DMS153 treated with DMSO at 0.1 percent for 48 hours (cell line): ENCODE data around the gene C20orf141.
"Not testable (repeated sequence)": the region's sequence is repeated elsewhere in the genome, so short reads cannot be mapped to it uniquely, and the experiment has no call there.

Source experiments
- DNase-seq: peaks from one replicate; lab custom pipeline; 2025; ENCODE audit not compliant: unreplicated experiment; lab: John Stamatoyannopoulos, UW

The C20orf141 gene

DNA sequence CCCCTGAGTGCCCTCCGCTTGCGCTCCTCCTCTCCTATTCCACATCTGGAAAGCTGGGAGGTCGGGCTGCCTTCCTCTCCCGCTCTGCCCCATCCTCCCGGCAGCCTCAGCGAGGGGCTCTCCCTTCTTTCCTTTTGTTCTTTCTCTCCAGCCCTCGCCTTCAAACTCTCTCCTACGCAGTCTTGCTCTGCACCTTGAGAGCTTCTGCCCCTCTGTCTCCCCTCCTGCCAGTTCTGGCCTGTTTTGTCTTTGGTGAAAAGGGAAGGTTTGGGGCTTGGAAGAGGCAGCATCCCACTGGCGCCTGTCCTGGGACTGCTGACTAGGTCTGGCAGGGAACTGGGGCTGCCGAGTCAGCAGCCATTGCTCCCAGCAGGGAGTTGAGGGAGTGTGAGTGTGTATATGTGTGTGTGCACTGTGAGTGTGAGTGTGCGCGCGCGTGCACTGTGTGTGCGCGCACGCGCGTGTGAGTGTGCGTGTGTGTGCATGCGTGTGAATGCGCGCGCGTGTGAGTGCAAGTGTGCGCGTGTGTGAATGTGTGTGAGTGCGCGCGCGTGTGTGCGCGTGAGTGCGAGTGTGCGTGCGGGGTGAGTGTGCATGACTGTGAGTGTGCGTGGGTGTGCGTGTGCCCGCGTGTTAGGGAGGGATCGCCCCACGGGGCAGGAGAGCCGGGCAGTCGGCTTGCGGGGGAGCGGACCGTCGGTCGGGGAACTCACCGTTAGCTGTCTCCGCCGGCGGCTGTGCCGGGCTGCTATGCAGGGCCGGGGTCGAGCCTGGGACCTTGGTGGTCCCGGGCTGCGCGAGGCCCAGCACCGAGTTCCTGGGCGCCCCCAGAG is 14.9 kb upstream of the C20orf141 start:
- no peak for DNase-seq

DNA sequence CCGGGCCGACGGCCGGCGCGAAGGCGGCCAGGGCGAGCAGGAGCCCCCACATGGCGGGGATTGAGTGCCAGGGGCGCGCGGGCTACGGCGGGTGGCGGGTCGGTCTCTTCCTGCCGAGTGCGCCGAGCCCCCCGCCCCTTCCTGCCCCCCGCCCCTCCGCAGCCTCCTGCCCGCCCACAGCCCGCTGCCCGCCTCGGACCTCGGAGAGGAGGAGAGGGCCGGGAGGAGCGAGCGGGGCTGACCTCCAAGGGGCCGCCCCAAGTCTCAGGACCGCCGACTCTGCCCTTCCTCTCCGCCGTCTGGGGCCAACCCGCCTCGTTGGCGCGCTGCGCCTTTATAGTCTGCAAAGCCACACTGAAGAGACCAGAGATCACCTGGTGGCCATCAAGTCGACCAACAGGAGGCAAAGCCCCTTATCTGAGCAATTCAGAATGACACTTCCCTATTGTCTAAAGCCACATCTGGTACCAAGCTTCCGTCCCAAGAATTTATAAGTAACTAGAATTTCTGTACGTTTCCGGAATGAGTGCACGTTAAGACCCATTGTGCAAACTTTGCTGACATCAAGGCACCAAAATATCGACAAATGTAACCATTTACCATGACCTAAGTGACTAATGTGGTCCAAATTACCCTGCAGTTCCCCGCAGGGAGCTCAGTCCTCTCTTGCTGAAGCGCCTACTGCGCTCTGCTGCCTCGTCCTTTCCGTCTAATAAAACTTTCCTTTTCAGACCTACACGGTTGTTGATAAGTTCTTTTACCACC is 14.1 kb upstream of the C20orf141 start, which contains the start of gene CPXM1:
Gene CPXM1, minus strand, starts transcription at position 107 of the 765 bp plus-strand sequence. Its CDS starts 55 bp downstream, at position 52.
- no peak for DNase-seq

GRCh38 chr20:2801286-2801728 is 13.5 kb upstream of the C20orf141 start:
- DNase-seq, result no peak

DNA sequence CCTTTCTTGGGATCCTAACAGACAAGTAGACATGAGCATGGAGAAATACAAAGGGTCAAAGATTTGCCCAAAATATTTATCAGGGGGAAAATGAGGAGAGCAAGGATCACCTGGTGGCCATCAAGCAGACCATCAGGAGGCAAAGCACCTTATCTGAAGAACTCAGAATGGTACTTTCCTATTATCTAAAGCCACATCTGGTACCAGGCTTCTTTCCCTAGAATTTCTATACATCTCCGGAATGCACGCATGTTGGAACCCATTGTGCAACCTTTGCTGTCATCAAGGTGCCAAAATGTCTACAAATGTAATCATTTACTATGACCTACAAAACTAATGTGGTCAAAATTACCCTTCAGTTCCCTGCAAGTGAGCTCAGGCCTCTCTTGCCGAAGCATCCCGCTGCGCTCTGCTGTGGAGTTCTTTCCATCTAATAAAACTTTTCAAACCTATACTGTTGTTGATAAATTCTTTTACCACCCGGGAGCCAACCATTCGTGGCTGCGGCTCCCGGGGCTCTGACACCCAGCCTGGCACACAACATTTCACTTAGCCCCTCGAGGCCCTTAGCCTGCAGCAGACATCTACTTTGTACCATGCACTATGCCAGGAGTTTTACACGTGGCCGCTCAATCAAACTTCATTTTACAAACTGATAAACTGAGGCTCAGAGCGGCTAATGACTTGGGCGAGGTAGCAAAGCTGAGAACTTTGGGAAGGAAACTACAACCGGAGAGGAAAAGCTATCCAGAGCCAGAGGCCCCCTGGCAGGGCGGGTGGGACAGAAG is 10.6 kb upstream of the C20orf141 start:
- no peak for DNase-seq

- DNase-seq, result no peak
Measured at GRCh38 chr20:2804852-2805688, 9.7 kb upstream of the C20orf141 start.

DNA sequence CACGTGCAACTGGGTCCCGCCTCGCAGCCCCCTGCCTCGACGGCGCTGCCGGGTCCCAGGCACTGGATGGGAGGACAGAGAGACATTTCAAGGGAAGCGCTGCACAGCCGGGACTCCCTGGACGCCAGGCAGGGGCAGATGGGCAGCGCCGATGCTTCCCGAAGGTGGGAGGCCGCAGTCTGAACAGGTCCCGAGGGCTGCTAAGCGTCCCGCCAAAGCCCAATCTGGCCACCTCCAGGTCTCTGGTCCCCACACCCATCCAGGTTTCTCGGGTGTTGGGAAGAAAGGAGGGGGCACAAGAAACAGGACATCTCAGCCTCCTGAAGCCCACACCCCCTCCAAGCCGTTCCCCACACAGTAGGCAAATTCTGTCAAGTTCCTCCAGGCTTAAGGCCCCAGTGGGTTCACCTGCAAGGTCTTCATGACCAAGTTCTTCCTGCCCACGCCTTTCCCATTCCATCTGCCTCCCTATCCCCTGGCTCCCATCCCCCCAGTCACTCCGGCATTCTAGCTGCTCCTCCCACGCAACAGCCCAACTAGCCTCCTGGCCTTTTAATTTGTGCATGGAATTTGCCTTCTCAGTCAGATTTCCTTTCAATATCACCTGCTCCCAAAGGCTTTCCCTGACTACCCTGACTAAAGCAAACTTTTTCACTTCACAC is 9.0 kb upstream of the C20orf141 start:
- DNase-seq, result no peak

GRCh38 chr20:2806351-2806701 is 8.5 kb upstream of the C20orf141 start:
- DNase-seq, result no peak

DNA sequence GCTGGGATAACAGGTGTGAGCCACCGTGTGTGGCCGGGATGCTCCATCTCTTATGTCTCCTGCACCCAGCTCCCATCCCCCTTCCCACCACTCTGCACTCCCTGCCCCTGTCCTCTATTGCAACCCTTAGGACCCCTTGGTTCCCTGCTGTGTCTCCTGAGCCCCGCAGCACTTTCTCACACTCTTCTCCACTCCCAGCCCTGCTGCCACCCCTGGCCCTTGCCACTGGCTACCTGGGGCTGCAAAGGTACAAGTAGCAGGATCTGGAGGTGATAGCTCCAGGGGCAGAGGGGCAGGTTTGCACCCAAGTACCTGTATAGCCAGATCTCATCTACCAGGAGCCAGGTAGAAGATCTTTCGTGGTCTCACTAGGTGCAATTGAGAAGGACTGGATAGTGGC is 7.8 kb upstream of the C20orf141 start:
- DNase-seq, result no peak

GRCh38 chr20:2807929-2808328 is 6.9 kb upstream of the C20orf141 start:
- DNase-seq, result not testable (repeated sequence)

DNA sequence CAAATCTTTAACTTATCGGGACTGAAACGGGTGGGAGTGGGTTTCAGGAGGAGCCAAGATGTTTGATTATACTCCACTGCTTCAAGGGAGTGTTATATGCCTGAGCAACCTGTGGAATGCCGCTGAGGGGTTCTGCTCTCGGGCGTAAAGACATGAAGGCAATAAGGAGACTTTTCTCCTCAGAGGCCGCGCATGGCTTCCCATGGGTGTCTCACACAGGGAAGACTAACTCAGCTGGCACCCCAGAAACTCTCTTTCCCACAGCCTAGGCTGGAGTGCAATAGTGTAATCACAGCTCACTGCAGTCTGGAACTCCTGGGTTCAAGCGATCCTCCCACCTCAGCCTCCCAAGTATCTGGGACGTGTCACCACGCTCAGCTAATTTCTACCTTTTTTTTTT is 5.1 kb upstream of the C20orf141 start:
- no peak for DNase-seq

GRCh38 chr20:2812189-2812588 is 2.6 kb upstream of the C20orf141 start:
- DNase-seq, result no peak

DNA sequence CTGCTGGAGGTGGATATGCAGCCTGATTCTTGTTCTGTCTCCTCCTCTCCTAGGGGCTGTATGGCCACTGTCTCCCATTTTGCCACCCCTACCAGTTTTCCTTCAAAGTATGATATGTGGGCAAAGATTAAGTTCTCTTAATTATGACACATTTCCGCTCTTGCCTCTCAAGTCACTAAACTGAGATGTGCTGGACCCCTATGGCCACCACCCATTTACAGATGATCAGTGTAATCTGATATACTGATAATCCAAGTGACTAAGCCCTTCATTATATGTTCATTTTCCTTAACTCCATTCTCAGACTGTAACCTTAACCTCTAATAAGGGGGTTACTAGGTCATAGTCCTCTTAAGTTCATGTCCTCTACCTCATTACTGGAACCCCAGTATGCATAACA is 711 bp upstream of the C20orf141 start:
- no peak for DNase-seq

DNA sequence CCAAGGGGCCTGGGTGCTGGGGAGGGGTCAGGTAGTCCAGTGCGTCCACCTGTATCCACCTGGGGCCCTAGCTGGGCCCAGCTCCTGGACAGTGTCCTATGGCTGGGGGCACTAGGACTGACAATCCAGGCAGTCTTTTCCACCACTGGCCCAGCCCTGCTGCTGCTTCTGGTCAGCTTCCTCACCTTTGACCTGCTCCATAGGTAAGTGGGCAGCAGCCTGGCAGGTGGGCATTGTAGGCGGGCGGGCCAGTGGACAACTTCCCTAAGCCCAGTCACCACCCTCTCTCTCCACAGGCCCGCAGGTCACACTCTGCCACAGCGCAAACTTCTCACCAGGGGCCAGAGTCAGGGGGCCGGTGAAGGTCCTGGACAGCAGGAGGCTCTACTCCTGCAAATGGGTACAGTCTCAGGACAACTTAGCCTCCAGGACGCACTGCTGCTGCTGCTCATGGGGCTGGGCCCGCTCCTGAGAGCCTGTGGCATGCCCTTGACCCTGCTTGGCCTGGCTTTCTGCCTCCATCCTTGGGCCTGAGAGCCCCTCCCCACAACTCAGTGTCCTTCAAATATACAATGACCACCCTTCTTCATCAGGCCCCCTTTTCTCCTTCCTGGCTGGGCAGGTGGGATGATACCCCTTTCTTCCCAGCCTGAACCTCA is 584 bp downstream of the C20orf141 start:
- DNase-seq, result no peak

GRCh38 chr20:2816030-2816582 is 1.3 kb downstream of the C20orf141 start, which contains the start of gene TMEM239:
Gene TMEM239, plus strand, starts transcription at chr20:2816364. Its CDS starts 191 bp downstream, at chr20:2816555.
- DNase-seq, result no peak

DNA sequence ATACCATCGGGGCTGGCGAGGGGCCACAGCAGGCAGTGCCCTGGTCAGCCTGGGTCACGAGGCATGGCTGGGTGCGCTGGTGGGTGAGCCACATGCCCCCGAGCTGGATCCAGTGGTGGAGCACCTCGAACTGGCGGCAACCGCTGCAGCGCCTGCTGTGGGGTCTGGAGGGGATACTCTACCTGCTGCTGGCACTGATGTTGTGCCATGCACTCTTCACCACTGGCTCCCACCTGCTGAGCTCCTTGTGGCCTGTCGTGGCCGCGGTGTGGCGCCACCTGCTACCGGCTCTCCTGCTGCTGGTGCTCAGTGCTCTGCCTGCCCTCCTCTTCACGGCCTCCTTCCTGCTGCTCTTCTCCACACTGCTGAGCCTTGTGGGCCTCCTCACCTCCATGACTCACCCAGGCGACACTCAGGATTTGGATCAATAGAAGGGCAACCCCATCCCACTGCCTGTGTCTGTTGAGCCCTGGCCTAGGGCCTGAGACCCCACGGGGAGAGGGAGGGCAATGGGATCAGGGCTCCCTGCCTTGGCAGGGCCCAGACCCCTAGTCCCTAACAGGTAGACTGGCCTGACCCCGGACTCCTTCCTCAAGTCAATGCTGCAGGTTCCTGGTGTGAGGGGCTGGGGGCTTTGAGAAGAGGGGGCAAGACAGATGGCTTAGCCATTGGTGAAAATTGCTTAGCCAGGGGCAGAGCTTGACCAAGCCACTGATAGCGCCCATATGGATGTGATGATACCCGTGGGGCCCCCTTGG is 2.0 kb downstream of the C20orf141 start:
- no peak for DNase-seq

DNA sequence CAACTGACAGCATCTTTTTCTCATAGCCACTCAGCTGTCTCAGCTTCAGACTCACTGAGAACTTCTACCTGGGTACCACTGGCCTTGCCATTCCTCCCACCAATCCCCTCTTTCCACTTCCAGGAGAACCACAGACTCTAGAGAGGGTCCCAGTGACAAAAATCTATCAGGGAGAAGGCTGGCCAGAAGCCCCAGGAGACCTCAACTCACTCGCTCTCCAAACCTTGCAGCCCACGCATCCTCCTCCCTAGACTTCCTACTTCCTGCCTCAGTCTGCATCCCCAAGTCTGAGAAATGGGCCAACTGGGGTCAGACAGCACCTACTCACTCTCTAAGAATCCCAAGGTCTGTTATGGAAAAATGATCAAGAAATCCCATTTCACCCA is 2.5 kb downstream of the C20orf141 start:
- DNase-seq, result no peak

GRCh38 chr20:2817891-2818595 is 3.3 kb downstream of the C20orf141 start:
- no peak for DNase-seq
